GM12878 (cell line): ENCODE measurements around the gene PIMREG.
A peak's percentile ranks its signal among the peaks of the same experiment; 100 is the strongest.

ENCODE experiments used
- EZH2 ChIP-seq: IDR thresholded peaks from 2 replicates; pipeline ENCODE4 v1.6.1; 2012; ENCODE audit warnings: low read depth, mild to moderate bottlenecking, control low read depth, inconsistent platforms, low read length, borderline replicate concordance; ENCODE audit not compliant: control insufficient read depth
- FOXM1 ChIP-seq: IDR thresholded peaks from 2 replicates; pipeline ENCODE4 v1.6.1; 2012; ENCODE audit warnings: low read depth, mild to moderate bottlenecking, inconsistent platforms, low read length, moderate library complexity
- NFYA ChIP-seq: IDR thresholded peaks from 2 replicates; pipeline ENCODE4 v1.6.1; 2011; ENCODE audit warnings: low read depth, mild to moderate bottlenecking, low read length, improper control_type of control experiment, borderline replicate concordance
- NFYB ChIP-seq: IDR thresholded peaks from 2 replicates; pipeline ENCODE4 v1.6.1; 2011; ENCODE audit warnings: low read depth, mild to moderate bottlenecking, low read length, improper control_type of control experiment, moderate library complexity; ENCODE audit not compliant: insufficient read depth
- NRF1 ChIP-seq: conservative IDR thresholded peaks from 2 replicates; pipeline ENCODE4 v1.6.1; 2011; ENCODE audit warnings: mild to moderate bottlenecking, low read depth, low read length, improper control_type of control experiment
- POLR2A ChIP-seq: IDR thresholded peaks from 2 replicates; pipeline ENCODE4 v1.6.1; 2011; ENCODE audit warnings: low read depth, mild to moderate bottlenecking, low read length
- RAD21 ChIP-seq: IDR thresholded peaks from 2 replicates; pipeline ENCODE4 v1.6.1; 2011; ENCODE audit warnings: mild to moderate bottlenecking, low read depth, low read length, moderate library complexity; ENCODE audit not compliant: insufficient read depth
- SREBF2 ChIP-seq: IDR thresholded peaks from 2 replicates; pipeline ENCODE4 v1.6.1; 2012; ENCODE audit warnings: mild to moderate bottlenecking, low read length
- TF ChIP-seq, protein P1 (sequence below): IDR thresholded peaks from 2 replicates; pipeline ENCODE4 v1.6.1; 2011; ENCODE audit warnings: borderline replicate concordance, low read depth, mild to moderate bottlenecking, moderate library complexity, mixed read lengths, low read length; ENCODE audit not compliant: insufficient read depth; ENCODE audit errors: extremely low read length
- TF ChIP-seq, protein P2 (sequence below), 3 experiments: IDR thresholded peaks in 2 of 3; conservative IDR thresholded peaks in 1 of 3; 2 replicates each; pipeline ENCODE4 v1.5.1; 2011; ENCODE audit warnings: low read depth in 3 of 3, low read length in 3 of 3, mild to moderate bottlenecking in 3 of 3, control low read depth in 2 of 3, moderate library complexity in 2 of 3, inconsistent platforms in 1 of 3, mixed read lengths in 1 of 3; ENCODE audit not compliant: control insufficient read depth in 2 of 3, insufficient read depth in 1 of 3; ENCODE audit errors: extremely low read depth in 1 of 3
- TF ChIP-seq, protein P3 (sequence below): fragments of 450-650 bp; IDR thresholded peaks from 2 replicates; pipeline ENCODE4 v1.6.1; 2017; ENCODE audit warnings: mild to moderate bottlenecking, moderate library complexity
- TF ChIP-seq, protein P4 (sequence below): fragments of 450-650 bp; conservative IDR thresholded peaks from 2 replicates; pipeline ENCODE4 v1.6.1; 2017; ENCODE audit warnings: mild to moderate bottlenecking, moderate library complexity

DNA sequence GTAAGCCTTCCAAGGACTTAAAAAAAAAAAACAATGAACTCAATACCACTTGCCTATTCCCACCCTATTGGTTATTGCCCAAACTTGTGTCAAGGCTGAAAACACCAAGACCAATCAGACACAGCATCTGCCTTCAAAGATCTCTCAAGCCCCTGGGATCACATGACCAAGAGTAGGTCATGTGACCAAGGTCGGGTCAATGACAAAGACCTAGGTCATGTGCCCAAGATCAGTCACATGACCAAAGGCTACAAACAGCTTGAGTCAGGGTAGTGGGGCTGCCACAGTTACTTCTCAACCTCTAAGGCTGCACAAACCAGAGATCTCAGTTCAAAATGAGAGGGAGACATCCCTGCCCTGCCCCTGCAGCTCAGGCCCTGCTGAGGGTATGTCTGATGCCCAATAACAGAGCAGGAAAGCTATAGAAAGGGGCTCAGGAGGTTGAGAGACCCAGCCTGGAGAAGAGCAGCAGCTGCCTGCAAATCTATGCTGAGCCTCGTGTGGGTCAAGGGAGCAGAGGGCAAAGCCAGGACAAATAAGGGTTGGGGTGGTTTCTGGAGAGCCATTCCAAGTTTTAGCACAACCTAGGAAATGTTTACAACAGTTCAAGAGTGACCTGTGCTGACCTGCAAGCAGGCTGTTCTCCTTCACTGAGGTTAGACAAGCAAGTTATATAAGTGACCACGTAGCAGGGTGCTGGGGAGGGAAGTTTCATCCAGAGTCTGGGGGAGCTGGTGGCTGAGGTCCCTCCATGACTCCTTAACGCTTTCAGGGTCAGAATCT is 48.8 kb downstream of the PIMREG start:
- TF ChIP-seq SREBF2 (no peak), EZH2 (no peak), POLR2A (no peak), FOXM1 (no peak), NFYA (no peak), NRF1 (no peak), RAD21 (no peak), NFYB (no peak)
- TF ChIP-seq, protein P1, sequence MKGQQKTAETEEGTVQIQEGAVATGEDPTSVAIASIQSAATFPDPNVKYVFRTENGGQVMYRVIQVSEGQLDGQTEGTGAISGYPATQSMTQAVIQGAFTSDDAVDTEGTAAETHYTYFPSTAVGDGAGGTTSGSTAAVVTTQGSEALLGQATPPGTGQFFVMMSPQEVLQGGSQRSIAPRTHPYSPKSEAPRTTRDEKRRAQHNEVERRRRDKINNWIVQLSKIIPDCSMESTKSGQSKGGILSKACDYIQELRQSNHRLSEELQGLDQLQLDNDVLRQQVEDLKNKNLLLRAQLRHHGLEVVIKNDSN: peak; percentile 72
- TF ChIP-seq, protein P2, sequence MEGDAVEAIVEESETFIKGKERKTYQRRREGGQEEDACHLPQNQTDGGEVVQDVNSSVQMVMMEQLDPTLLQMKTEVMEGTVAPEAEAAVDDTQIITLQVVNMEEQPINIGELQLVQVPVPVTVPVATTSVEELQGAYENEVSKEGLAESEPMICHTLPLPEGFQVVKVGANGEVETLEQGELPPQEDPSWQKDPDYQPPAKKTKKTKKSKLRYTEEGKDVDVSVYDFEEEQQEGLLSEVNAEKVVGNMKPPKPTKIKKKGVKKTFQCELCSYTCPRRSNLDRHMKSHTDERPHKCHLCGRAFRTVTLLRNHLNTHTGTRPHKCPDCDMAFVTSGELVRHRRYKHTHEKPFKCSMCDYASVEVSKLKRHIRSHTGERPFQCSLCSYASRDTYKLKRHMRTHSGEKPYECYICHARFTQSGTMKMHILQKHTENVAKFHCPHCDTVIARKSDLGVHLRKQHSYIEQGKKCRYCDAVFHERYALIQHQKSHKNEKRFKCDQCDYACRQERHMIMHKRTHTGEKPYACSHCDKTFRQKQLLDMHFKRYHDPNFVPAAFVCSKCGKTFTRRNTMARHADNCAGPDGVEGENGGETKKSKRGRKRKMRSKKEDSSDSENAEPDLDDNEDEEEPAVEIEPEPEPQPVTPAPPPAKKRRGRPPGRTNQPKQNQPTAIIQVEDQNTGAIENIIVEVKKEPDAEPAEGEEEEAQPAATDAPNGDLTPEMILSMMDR (IDR thresholded peaks at IDR 0.05 in 2 of 3, conservative IDR thresholded peaks at IDR 0.05 in 1 of 3; ENCODE audit: control insufficient read depth in 2 of 3, extremely low read depth in 1 of 3, insufficient read depth in 1 of 3, low read depth in 3 of 3, low read length in 3 of 3): no peak
- TF ChIP-seq, protein P3, sequence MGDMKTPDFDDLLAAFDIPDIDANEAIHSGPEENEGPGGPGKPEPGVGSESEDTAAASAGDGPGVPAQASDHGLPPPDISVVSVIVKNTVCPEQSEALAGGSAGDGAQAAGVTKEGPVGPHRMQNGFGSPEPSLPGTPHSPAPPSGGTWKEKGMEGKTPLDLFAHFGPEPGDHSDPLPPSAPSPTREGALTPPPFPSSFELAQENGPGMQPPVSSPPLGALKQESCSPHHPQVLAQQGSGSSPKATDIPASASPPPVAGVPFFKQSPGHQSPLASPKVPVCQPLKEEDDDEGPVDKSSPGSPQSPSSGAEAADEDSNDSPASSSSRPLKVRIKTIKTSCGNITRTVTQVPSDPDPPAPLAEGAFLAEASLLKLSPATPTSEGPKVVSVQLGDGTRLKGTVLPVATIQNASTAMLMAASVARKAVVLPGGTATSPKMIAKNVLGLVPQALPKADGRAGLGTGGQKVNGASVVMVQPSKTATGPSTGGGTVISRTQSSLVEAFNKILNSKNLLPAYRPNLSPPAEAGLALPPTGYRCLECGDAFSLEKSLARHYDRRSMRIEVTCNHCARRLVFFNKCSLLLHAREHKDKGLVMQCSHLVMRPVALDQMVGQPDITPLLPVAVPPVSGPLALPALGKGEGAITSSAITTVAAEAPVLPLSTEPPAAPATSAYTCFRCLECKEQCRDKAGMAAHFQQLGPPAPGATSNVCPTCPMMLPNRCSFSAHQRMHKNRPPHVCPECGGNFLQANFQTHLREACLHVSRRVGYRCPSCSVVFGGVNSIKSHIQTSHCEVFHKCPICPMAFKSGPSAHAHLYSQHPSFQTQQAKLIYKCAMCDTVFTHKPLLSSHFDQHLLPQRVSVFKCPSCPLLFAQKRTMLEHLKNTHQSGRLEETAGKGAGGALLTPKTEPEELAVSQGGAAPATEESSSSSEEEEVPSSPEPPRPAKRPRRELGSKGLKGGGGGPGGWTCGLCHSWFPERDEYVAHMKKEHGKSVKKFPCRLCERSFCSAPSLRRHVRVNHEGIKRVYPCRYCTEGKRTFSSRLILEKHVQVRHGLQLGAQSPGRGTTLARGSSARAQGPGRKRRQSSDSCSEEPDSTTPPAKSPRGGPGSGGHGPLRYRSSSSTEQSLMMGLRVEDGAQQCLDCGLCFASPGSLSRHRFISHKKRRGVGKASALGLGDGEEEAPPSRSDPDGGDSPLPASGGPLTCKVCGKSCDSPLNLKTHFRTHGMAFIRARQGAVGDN: no peak
- TF ChIP-seq, protein P4, sequence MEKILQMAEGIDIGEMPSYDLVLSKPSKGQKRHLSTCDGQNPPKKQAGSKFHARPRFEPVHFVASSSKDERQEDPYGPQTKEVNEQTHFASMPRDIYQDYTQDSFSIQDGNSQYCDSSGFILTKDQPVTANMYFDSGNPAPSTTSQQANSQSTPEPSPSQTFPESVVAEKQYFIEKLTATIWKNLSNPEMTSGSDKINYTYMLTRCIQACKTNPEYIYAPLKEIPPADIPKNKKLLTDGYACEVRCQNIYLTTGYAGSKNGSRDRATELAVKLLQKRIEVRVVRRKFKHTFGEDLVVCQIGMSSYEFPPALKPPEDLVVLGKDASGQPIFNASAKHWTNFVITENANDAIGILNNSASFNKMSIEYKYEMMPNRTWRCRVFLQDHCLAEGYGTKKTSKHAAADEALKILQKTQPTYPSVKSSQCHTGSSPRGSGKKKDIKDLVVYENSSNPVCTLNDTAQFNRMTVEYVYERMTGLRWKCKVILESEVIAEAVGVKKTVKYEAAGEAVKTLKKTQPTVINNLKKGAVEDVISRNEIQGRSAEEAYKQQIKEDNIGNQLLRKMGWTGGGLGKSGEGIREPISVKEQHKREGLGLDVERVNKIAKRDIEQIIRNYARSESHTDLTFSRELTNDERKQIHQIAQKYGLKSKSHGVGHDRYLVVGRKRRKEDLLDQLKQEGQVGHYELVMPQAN: no peak
